Naive thymus-derived CD4-positive, alpha-beta T cell (primary cell): Measurements from ENCODE around the gene TAF1C. TPM values are rescaled to one million over a fixed set of nuclear protein-coding genes. Genes with fewer than 3 reads are reported as not detected.
A peak's percentile ranks its signal among the peaks of the same experiment; 100 is the strongest.

Experiments
- ATAC-seq: fragments of 150-1000 bp; cut with Tn5 transposase; 2 replicates; pipeline ENCODE4 v1.10.0; 2021; ENCODE audit warnings: mild to moderate bottlenecking, moderate library complexity
- CTCF ChIA-PET: fragments of 350-600 bp; sonication (Branson Sonifier 250); formaldehyde crosslinking; loops from one replicate; lab custom pipeline; 2021; ENCODE audit warnings: antibody characterized with exemption; lab: Charles Lee
- POLR2A ChIA-PET: fragments of 350-600 bp; sonication (Branson Sonifier 250); formaldehyde crosslinking; loops from one replicate; lab custom pipeline; 2021; ENCODE audit warnings: antibody characterized with exemption, inconsistent platforms; lab: Charles Lee
- DNase-seq, 9 donors: peaks; one replicate each; pipeline versions ENCODE4 v3.0.0 to v3.0.0-alpha.2; 2020 to 2022; ENCODE audit warnings: mixed read lengths in 1 of 9
- H3K27ac ChIP-seq: one replicate; pipeline ENCODE4 v1.7.0; 2013; ENCODE audit warnings: mild to moderate bottlenecking, low read depth, low read length, moderate library complexity
- H3K27me3 ChIP-seq, 2 donors: one replicate each; pipeline ENCODE4 v1.7.0; 2013; ENCODE audit warnings: low read length in 2 of 2, mild to moderate bottlenecking in 2 of 2, moderate library complexity in 2 of 2; ENCODE audit not compliant: control insufficient read depth in 2 of 2, insufficient read depth in 2 of 2
- H3K36me3 ChIP-seq, 3 experiments: 1 replicate in 2 of 3; 2 replicates in 1 of 3; pipeline ENCODE4 v1.7.0; 2013; ENCODE audit warnings: low read length in 3 of 3, mild to moderate bottlenecking in 3 of 3, moderate library complexity in 1 of 3; ENCODE audit not compliant: insufficient read depth in 3 of 3, control insufficient read depth in 2 of 3
- H3K4me1 ChIP-seq, 2 donors: one replicate each; pipeline ENCODE4 v1.7.0; 2013; ENCODE audit warnings: low read length in 2 of 2, mild to moderate bottlenecking in 2 of 2, moderate library complexity in 1 of 2; ENCODE audit not compliant: control insufficient read depth in 2 of 2, insufficient read depth in 2 of 2
- H3K4me3 ChIP-seq: 2 replicates; pipeline ENCODE4 v1.7.0; 2013; ENCODE audit warnings: mild to moderate bottlenecking, low read length
- H3K9me3 ChIP-seq, 3 experiments: 1 replicate in 2 of 3; 2 replicates in 1 of 3; pipeline ENCODE4 v1.7.0; 2013; ENCODE audit warnings: low read length in 3 of 3; ENCODE audit not compliant: control insufficient read depth in 2 of 3
- H3K27ac Mint-ChIP-seq, 9 donors: one replicate each; pipeline ENCODE4 v1.8.0; 2020 to 2022; ENCODE audit warnings: mixed read lengths in 9 of 9, mild to moderate bottlenecking in 8 of 9, moderate library complexity in 5 of 9, inconsistent platforms in 2 of 9
- H3K27me3 Mint-ChIP-seq, 5 donors: one replicate each; pipeline ENCODE4 v1.8.0; 2021 to 2022; ENCODE audit warnings: mixed read lengths in 5 of 5, mild to moderate bottlenecking in 1 of 5
- H3K36me3 Mint-ChIP-seq, 5 donors: one replicate each; pipeline ENCODE4 v1.8.0; 2020 to 2022; ENCODE audit warnings: mixed read lengths in 5 of 5, mild to moderate bottlenecking in 3 of 5, inconsistent platforms in 1 of 5
- H3K4me1 Mint-ChIP-seq, 7 donors: one replicate each; pipeline ENCODE4 v1.8.0; 2020 to 2022; ENCODE audit warnings: mixed read lengths in 7 of 7, mild to moderate bottlenecking in 3 of 7, inconsistent platforms in 1 of 7
- H3K4me3 Mint-ChIP-seq, 10 donors: one replicate each; pipeline ENCODE4 v1.8.0; 2020 to 2022; ENCODE audit warnings: mild to moderate bottlenecking in 10 of 10, mixed read lengths in 10 of 10, moderate library complexity in 6 of 10, inconsistent platforms in 2 of 10
- H3K9me3 Mint-ChIP-seq, 11 donors: one replicate each; pipeline ENCODE4 v1.8.0; 2020 to 2022; ENCODE audit warnings: mixed read lengths in 11 of 11, mild to moderate bottlenecking in 4 of 11, inconsistent platforms in 1 of 11, moderate library complexity in 1 of 11
- intact Hi-C, 2 donors: fragments of 100-400 bp; cut with micrococcal nuclease; formaldehyde crosslinking; loops; one replicate each; pipeline ENCODE4 v1.15.1; 2023
- polyA plus RNA-seq, 2 donors: library from polyadenylated mRNA; unstranded; fragments of 300-500 nt; fragmentation: Illumina TruSeq; gene quantifications; one replicate each; pipeline ENCODE4 v1.2.3, GENCODE V29; 2021
- total RNA-seq, 6 experiments: library from RNA in 5 of 6; stranded (reverse) in 5 of 6; gene quantifications; 1 replicate in 5 of 6; 2 replicates in 1 of 6; pipeline ENCODE4 v1.2.3 and lab custom pipeline; 2021 to 2026

TAF1C gene
- total and polyA plus RNA-seq, 7 experiments from 2014 or later = 8.0 to 127 (median 84.8) TPM

DNA sequence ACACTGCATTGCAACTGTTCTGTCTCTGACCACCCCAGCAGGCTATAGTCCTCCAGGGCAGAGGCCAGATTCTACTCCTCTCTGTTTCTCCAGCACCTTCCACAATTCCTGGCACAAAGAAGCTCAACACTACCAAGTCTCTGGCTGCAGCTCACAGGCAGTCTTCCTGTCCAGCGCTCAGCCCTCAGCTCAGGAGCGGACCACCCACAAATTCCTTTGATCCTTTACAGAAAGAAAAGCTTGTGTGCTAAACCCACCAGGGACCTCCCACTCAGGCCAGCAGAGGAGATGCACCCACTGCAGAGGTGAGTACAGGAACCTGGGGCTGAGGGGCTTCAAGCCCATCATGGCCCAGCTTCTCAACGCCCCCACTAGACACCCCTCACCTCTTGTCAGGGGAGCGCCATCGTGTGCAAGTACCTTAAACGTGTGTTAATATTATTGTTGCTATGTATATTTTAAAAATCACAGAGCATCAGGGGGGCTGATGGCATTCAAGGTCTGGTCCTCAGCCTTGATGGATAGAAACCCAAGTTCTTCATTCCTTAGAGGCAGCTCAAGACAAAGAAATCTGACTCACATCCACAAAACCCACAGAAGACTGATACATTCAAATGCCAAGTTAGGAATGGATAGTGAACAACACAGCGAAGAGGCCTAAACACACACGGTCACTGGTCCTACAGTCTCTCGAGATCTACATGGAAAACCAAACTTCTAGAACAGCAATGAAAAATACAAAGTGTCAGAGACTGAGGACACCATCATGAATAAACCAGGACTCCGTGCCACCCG lies 50.3 kb downstream of the TAF1C start:
- Histone ChIP-seq H3K4me1 (peaks cover 0 to 5% of the 10 kb centered on the region in 2 donors), H3K27ac (no peak overlapping the region), H3K36me3 (peaks cover 0 to 4% (median 0%) of the 10 kb centered on the region in 3 experiments), H3K27me3 (no peaks in the 10 kb centered on the region), H3K4me3 (no peak overlapping the region), H3K9me3 (no peaks in the 10 kb centered on the region)
- H3K36me3 Mint-ChIP-seq = peaks cover 0 to 4% (median 3%) of the 10 kb centered on the region in 5 donors
- intact Hi-C loops = no loop called here
- peaks cover 0 to 2% (median 0%) of the 10 kb centered on the region in 11 donors for H3K9me3 Mint-ChIP-seq
- H3K27me3 Mint-ChIP-seq = no peaks in the 10 kb centered on the region
- H3K4me3 Mint-ChIP-seq = no peak overlapping the region
- peaks cover 21 to 43% (median 33%) of the 10 kb centered on the region in 7 donors for H3K4me1 Mint-ChIP-seq
- ATAC-seq (no peak), DNase-seq (no peak)
- H3K27ac Mint-ChIP-seq = peak overlapping the region in 1 of 9 donors; percentile 5
- CTCF ChIA-PET = no interaction called here
- POLR2A ChIA-PET = no interaction called here

DNA sequence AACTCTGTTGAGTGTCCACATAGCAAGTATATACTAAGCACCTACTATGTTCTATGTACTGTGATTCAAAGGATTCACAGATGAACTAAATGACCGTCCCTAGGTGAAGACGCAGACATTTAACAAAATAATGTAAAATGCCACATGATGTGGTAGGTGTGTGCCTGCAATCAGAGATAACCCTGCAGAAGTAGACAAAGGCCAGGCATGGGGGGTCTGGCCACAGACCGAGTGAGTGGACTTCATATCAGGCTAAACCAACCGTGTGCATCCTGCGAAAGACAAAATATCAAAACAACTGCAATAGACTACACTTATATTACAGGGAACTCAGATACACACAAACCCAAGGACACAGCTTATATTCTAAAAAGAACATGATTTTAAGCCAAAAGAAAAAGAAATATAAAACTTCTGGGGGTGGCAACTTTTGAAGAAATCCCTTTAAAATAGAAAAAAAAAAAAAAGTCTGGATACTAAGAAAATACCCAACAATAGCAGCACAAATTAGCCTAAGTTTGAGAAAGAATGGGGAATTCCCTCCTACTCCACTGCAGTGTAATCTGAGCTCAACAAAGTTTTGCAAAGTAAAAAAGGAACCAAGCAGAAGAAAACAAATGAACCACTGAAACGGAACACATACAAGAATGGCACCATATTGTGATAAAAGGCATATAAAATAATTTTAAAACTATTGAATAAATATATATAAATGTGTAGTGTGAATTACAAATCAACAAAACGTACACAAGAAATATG lies 54.2 kb downstream of the TAF1C start:
- POLR2A ChIA-PET = no interaction called here
- H3K4me1 ChIP-seq = no peaks in the 10 kb centered on the region
- Mint-ChIP-seq H3K4me3 (no peak overlapping the region), H3K27me3 (no peaks in the 10 kb centered on the region), H3K4me1 (peaks cover 2 to 19% (median 13%) of the 10 kb centered on the region in 7 donors), H3K9me3 (peaks cover 0 to 2% (median 0%) of the 10 kb centered on the region in 11 donors), H3K27ac (no peak overlapping the region), H3K36me3 (peaks cover 0 to 18% (median 12%) of the 10 kb centered on the region in 5 donors)
- H3K9me3 ChIP-seq = no peaks in the 10 kb centered on the region
- CTCF ChIA-PET = interaction anchor here (0.6 kb wide), 1 partner anchor 67 kb away, joined by 4 read pairs; no protein-coding TSS in a partner anchor
- H3K27ac ChIP-seq = no peak overlapping the region
- no peaks in the 10 kb centered on the region for H3K27me3 ChIP-seq
- no peak overlapping the region for H3K4me3 ChIP-seq
- DNase-seq (no peak), ATAC-seq (no peak)
- peaks cover 0 to 15% (median 5%) of the 10 kb centered on the region in 3 experiments for H3K36me3 ChIP-seq
- intact Hi-C loops = no loop called here

DNA sequence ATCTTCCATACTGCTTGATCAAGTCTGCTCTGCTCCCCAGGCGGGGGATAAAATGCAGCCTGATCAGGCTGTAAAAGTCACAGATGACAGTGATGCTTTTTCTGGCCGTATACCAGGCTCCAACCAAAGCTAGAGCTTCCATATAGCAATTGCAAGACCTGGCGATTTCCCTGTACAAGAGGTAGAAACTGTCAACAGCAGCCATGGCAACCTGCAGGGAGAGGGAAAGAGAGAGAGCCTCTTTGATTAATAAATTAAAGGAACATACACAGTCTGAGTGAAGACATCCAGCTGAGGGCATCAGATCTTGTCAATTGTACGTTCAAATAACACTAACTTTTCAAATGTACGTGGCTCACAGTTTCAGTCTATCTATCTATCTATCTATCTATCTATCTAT lies 55.7 kb downstream of the TAF1C start:
- no peak for DNase-seq
- H3K4me1 Mint-ChIP-seq = peaks cover 0 to 9% (median 6%) of the 10 kb centered on the region in 7 donors
- Histone ChIP-seq H3K9me3 (no peaks in the 10 kb centered on the region), H3K27ac (no peak overlapping the region), H3K4me3 (no peak overlapping the region), H3K4me1 (no peaks in the 10 kb centered on the region), H3K27me3 (no peaks in the 10 kb centered on the region), H3K36me3 (peaks cover 0 to 25% (median 5%) of the 10 kb centered on the region in 3 experiments)
- intact Hi-C loops = no loop called here
- POLR2A ChIA-PET = no interaction called here
- no peaks in the 10 kb centered on the region for H3K27me3 Mint-ChIP-seq
- H3K9me3 Mint-ChIP-seq = peaks cover 0 to 2% (median 0%) of the 10 kb centered on the region in 11 donors
- no peak overlapping the region for H3K4me3 Mint-ChIP-seq
- CTCF ChIA-PET = no interaction called here
- H3K36me3 Mint-ChIP-seq = peaks cover 0 to 24% (median 19%) of the 10 kb centered on the region in 5 donors
- no peak for ATAC-seq
- H3K27ac Mint-ChIP-seq = no peak overlapping the region

Other genes starting within 250 kb of the TAF1C start
- 1 to 10 TPM in 3 of 5 experiments, under 1 TPM in 2; 0.34 to 8.4 (median 1.3) TPM for gene OSGIN1, start 233.8 kb downstream of the TAF1C start, total RNA-seq
- under 1 TPM in 1 of 2 donors, not detected in 1; 0.59 TPM for gene OSGIN1, start 233.8 kb downstream of the TAF1C start, polyA plus RNA-seq
- gene NECAB2, start 218.8 kb downstream of the TAF1C start, total RNA-seq = not detected
- gene NECAB2, start 218.8 kb downstream of the TAF1C start, polyA plus RNA-seq = not detected
- gene SLC38A8, start 144.3 kb downstream of the TAF1C start, total RNA-seq = not detected
- not detected for gene SLC38A8, start 144.3 kb downstream of the TAF1C start, polyA plus RNA-seq
- gene MBTPS1, start 70.1 kb downstream of the TAF1C start, total RNA-seq = 100 to 1,000 TPM in 4 of 5 experiments, 10 to 100 TPM in 1; 65.3 to 157 (median 138) TPM
- gene MBTPS1, start 70.1 kb downstream of the TAF1C start, polyA plus RNA-seq = 10 to 100 TPM; 48.6 to 89.4 TPM
- 10 to 100 TPM; 12.6 to 26.6 (median 14.4) TPM for gene HSDL1, start 41.9 kb downstream of the TAF1C start, total RNA-seq
- 10 to 100 TPM; 10.1 to 12.2 TPM for gene HSDL1, start 41.9 kb downstream of the TAF1C start, polyA plus RNA-seq
- gene DNAAF1, start 41.7 kb downstream of the TAF1C start, total RNA-seq = 1 to 10 TPM in 1 of 5 experiments, under 1 TPM in 1, not detected in 3; 0.66 to 2.2 TPM
- under 1 TPM; 0.06 to 0.09 TPM for gene DNAAF1, start 41.7 kb downstream of the TAF1C start, polyA plus RNA-seq
- under 1 TPM in 2 of 5 experiments, not detected in 3; 0.11 to 0.16 TPM for gene ADAD2, start 4.1 kb upstream of the TAF1C start, total RNA-seq
- not detected for gene ADAD2, start 4.1 kb upstream of the TAF1C start, polyA plus RNA-seq
- not detected for gene KCNG4, start 53.0 kb upstream of the TAF1C start, total RNA-seq
- gene KCNG4, start 53.0 kb upstream of the TAF1C start, polyA plus RNA-seq = not detected
- gene WFDC1, start 107.8 kb upstream of the TAF1C start, total RNA-seq = not detected
- not detected for gene WFDC1, start 107.8 kb upstream of the TAF1C start, polyA plus RNA-seq
- not detected for gene ATP2C2, start 181.5 kb upstream of the TAF1C start, total RNA-seq
- under 1 TPM in 1 of 2 donors, not detected in 1; 0.20 TPM for gene ATP2C2, start 181.5 kb upstream of the TAF1C start, polyA plus RNA-seq